HG03571 (cell line): Measurements from ENCODE around the gene SLC25A1.
"Not testable (repeated sequence)": the region's sequence is repeated elsewhere in the genome, so short reads cannot be mapped to it uniquely, and the experiment has no call there.

ENCODE experiments used
- ATAC-seq: cut with Tn5 transposase; IDR thresholded peaks from one replicate; pipeline ENCODE4 v1.9.1; 2021; ENCODE audit not compliant: unreplicated experiment

The SLC25A1 gene

DNA sequence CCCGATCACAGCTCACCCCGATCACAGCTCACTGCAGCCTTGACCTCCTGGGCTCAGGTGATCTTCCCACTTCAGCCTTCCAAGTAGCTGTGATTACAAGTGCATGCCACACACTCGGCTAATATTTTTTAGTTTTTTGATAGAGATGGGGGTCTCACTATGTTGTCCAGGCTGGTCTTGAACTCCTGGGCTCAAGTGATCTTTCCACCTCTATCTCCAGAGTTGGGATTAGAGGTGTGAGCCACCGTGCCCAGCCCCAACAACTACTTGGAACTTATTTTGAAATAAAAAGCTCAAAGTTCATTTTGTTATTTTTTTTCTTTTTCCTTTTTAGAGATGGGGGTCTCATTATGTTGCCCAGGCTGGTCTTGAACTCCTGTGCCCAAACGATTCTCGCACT, 27.8 kb upstream of the SLC25A1 start:
- ATAC-seq, result no peak

DNA sequence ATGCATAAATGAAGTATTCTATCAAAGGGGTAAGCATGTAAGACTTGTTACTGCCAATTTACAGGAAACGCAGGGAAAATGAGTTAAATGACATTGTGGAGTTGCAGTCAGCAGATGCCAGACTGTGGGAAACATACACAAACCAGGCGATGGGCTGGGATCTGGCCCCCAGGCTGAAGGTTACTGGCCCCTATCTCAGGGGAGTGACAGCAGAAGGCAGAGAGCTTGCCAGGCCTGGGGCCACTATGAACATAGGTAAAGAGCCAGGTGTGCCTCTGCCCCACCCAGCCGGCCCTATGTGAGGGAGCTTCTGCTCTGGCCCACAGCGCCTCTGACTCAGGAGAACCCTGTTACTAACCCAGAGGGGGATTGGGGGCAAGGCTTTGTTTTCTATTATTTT, 26.1 kb upstream of the SLC25A1 start:
- ATAC-seq, result no peak

DNA sequence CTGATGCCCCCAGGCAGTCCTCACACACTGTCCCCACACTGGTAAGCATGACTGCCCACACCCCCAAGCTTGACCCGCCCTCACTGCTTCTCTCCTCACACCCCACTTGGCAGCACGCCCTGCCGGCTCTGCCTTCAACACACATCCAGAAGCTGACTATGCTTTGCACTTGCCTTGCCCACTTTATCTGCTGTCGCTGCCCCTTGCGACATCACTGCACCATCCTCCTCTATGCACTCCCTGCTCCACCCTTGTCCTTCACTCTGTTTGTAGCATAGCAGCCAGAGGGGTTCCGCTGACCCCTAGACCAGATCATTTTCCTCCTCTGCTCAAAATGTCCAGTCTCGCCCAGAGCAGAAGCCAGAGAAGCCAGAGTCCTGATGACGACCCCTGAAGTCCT, 25.3 kb upstream of the SLC25A1 start:
- ATAC-seq, result no peak

DNA sequence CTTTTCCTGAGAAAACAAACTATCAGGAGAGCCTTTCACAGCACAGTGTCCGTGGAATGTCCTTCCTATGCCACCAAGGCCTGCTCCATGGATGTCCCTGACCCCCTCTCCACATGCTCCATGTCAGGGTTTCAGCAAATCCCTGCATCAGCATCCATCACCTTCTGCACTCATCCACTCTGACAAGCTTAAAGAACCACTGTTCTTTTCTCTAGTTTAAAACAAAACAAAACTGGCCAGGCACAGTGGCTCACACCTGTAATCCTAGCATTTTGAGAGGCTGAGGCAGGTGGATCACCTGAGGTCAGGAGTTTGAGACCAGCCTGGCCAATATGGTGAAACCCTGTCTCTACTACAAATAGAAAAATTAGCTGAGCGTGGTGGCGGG, 24.3 kb upstream of the SLC25A1 start:
- not testable (repeated sequence) for ATAC-seq

DNA sequence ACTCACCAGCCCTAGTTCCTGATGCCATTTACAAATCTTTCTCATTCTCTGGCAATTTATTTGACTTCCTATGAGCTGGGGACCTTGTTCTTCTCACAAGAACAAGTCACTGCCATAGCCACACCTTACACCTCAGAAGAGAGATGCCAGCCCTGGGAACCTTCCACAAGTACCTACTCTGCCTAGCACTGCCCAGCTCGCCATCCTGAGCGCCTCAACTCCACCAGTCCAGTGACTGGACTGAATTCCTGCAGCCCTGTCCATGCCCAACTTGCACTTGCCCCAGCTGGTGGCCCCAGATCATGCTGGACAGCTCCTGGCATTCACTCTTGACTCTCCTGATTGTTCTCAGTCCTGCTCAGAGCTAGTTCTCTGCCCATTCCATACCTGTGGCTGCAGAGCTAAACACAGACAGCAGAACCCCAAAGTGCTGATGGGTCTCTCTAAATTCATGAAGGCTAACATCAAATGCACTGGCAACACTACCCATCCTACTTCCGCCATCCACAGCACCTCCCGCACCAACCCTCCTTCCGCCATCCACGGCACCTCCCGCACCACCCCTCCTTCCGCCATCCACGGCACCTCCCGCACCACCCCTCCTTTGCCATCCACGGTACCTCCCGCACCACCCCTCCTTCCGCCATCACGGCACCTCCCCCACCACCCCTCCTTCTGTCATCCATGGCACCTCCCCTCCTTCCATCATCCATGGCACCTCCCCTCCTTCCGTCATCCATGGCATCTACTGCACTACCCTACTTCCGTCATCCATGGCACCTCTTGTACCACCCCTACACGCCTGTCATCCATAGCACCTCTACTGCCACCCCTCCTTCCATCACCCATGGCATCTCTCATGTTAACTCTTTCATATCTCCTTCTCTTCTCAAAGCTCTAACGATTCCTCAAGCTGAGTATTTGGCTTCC, 23.6 kb upstream of the SLC25A1 start:
- no peak for ATAC-seq

DNA sequence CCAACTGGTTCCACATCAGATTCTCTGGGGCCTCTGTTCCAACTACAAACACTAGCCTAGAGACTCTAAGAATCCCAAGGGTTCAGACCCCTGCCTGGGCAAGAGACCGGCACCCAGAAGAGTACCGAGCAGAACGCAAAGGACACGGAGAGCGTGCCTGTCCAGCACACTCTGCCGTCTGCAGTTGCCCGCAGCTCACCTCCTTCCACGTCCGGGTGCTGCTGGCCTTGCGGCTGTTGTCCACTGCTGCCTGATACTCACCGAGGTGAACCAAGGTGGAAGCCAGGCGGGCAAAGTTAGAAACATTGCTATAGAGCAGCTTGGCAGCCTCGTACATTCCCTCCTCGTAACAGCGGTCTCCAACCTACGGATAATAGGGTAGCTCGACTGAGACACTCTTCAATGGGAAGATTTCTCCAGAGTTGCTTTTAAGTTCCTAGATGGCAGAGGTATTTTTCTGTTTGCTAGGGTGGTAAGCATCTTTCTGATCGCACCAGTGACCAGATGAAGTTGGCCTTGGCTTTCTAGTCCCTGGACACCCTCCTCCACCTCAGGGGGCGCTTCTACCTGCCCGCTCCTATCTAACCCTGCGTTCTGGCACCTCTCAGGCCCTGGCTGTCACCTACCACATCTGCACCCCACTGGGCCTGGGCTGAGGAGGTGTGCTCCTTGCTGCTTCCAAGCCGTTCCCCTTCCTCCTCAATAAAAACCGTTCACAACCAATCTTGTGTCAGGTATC, 22.8 kb upstream of the SLC25A1 start:
- no peak for ATAC-seq

DNA sequence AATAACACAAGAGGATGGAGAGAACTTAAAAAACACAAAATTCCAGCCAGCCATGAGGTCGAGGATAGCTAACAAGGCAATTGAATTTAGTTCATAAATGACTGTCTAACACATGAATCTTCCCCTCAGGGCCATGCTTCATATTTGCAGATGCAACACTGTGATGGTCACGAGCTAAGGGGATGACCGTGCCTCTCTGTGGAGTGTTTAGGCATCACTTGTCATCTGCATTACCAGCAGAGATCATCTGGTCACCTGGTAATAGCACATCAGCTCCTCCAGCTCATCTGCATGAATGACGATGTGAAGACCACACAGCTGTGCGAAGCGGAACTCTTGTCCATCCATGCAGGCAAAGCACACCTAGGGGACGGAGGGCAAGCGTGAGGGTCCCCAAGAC, 20.9 kb upstream of the SLC25A1 start:
- no peak for ATAC-seq

DNA sequence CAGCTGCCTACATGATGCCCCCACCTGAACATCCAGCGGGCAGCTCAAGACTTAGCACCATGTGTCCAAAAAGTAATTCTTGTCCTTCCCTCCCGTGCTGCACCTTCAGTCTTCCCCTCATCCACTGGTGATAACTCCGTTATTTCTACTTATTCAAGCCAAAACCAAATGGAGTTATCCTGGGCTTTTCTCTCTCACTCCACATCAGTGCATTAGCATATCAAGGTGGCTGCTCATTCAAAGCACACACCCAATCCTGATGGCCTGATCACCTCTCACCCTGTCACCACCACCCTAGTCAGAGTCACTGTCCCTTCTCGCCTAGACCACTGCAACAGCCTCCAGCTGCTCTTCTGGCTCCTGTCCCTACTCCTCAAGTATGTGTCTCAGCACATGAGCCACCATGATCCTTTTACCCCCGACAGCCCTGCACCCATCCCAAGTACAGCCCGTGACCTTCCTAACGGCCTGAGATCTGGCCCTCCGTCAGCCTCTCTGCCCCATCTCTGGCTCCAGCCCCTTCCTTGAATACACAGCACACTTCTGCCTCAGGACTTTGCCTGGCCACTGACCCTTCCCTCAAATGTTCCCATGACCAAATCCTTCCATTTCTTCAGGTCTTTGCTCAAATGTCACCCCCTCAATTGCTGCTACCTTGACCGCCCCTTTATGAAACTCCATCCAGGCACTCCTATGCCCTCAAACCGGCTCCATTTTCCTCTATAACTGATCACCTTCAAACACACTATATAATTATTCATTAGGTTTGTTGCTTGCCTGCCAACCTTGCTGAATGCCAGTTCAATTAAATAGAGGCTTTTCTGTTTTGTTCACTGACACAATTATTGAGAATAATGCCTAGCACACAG, 19.7 kb upstream of the SLC25A1 start:
- no peak for ATAC-seq

DNA sequence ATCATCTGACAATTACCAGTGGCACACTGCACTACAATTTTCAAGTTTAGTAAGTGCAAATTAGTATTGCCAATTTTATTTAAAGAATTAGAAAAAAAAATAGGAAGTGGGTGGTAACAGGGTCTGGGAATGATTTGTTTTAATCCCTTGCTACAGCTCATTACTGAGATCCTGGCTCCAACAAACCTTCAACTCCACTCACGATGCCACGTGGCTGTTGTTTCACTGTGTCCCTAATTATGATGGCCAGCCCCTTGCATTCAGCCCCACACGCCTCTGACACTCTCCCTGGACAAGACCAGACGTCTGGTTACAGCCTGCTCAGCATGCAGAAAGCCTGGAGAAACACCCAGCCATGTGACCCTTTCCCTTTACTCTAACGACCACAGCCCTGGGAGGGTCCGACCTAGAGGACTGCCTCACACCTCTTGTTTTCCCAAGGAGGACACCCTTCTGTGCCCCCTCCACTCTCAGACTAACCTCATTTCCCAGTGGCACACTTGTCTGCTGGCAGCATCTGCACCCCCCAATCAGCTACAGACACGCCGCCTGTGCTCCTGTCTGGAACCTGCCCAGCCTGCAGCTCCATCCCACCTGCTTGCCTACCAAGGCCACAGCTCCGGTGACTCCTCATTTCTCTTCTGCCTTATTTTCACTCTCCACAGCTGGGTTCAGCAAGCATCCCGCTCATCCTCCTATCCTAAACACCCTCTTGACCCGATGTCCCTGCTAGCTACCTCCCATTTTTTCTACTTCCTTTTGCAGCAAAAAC, 18.5 kb upstream of the SLC25A1 start:
- ATAC-seq, result no peak

DNA sequence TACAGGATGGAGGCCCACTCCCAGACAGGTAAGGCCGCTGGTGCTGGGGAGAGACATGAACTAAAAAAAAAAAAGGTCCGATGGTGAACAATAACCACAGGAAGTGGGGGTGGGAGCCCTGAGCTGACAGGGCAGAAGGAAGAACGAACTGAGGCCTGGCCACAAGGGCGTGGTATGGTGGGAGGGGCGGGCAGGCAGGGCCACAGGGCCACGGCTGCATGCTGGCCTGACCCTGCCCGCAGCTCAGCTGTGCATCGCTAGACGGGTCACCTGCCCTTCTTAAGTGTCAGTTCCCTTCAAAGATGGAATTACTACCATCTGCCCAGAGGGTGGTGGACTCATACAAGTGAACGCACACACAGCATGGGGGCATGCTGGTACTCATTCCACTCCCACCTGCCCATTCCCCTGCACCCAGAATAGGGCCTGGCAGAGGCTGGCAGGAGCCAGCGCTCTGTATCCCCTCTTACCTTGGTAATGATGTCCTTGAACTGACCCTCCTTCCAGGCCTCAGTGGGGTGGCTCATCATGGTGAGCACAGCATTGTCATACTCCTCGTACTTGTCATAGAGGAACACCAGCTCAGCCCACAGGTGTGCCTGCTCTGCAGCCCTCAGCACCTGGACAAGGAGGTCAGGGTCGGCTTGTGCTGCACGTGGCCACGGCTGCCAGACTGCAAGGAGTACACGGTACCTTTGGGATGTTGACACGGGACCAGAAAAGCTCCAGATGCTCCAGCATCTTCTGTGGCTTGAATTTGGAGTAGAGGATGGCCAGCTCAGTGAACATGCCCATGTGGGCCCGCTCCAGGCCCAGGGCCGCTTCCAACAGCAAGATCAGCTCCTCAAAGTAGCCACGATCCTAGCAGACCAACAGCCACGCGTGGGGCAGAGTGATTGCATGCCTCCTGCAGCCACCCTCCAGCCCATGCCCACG, 17.5 kb upstream of the SLC25A1 start:
- no peak for ATAC-seq

DNA sequence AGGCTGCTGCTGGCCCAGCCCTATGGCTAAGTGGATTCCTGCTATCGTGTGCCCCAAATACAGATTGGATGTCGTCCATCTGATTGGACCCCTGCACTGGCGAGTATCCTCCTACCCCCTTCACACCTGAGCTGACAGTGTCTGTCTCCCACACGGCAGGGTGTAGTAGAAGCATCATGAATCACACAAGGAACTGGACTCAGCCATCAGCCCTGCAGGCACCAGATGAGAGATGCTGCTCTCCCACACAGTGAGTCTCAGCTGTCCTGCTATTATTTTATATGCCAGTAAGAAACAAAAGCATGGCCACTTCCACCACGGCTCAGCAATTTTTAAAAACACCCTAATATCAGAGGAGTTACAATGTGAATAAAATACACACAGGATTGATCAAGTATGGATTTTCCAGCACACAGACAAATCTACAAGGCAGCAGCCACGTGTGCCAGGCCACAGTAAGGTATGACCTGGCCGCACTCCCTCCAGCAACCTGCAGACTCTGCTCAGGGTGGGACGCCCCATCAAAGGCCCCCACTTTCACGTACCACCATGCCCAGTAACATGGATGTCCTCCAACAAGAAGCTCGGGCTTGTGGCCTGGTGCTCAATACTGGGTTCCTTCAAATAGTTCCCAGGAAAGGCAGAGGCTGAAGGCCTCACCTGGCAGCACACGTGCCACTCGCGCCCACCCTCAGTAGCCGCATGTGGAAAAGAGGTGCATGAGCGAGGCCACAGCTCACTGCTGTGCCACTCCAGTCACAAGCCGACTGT, 16.4 kb upstream of the SLC25A1 start:
- no peak for ATAC-seq

DNA sequence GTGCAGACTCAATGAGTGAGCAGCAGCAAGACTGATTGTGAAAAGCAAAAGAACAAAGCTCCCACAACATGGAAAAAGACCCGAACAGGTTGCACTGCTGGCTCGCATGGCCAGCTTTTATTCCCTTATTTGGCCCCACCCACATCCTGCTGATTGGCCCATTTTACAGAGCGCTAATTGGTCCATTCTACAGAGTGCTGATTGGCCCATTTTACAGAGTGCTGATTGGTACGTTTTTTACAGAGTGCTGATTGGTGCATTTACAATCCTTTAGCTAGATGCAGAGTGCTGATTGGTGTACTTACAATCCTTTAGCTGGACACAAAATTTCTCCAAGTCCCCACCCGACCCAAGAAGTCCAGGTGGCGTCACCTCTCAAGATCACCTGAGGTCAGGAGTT, 15.3 kb upstream of the SLC25A1 start:
- ATAC-seq, result no peak

DNA sequence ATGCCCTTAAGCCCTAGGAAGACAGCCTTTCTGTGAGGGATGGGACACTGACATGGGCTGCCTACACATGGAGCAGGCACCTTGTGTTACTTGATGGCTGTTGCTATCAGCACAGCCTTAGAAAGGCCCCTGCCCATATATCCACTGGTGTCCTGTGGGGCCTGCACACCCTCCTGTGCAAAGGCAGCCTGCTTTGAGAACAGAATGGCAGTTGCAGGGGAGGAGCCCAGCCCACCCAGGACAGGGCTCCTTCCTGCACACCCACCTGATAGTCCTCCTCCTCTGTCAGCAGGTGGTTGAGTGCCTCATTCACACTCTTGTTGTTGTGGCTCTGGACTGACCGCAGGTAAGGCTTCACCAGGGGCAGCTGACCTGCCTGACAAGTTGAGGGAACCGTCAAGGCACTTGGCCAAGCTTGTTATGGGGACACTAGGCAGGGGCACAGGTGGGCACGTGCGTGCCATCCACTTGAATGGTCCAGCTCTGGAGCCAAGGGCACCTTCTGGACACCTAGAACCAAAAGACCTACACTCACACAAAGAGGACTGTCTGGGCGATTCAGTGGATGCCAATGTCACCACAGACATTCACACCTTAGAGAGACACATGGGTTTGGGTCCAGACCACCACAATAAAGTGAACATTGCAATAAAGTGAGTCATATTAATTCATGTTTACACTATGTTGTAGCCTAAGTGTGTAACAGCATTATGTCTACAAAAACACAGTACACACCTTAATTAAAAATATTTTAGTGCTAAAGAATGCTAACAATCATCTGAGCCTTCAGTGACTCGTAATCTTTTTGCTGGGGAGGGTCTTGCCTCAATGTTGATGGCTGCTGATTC, 9.4 kb upstream of the SLC25A1 start:
- no peak for ATAC-seq

DNA sequence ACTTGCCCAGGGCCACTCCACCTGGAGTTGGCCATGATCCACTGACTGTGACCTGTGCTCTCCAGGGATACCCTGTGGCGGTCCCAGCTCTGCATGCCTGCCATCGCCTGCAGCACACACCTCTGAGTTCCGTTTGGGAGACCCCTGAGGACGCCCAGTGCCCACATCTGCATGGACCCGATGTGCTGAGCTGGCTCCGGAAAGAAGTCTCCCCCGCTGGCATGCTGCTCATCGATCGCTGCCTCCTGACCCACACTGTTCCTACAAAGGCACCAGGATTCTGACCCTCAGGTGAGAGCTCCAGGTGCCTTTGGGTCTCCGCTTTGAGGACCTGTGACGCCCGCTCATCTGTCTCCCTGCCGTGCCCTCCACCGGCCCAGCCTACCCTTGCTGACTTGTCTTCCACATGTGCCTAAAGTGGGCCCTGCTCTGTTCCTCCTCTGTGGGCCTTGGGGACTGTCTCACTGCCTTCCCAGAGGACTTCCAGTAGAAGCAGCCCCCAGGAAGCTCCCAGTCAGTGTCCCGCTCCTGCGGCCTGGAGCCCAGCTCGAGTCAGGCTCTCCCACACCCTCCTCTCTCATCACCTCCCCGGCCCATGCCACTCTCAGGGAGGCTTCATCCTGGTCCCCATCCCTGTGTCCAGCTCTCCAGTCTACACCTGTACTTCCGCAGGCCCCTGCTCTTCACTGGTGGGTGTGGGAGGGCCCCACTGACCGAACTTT, 5.9 kb upstream of the SLC25A1 start:
- ATAC-seq, result no peak

DNA sequence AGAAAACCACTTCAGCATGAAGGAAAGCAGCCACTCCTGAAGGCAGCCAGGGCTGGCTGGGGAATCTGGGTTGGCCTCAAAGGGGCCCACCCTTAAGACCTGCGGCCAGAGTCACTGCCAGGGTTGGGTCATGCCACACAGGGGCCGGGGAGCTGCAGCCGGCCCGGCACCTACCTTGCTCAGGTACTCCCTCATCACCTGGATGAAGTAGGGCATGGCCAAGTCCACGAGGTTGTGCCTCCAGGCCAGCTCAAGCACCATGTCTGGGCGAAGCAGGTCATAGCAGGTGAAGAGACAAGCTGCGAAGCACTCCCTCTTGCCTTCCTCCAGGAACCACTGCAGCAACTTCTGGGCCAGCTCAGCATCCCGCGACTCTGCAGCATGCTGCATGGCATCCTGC, 4.7 kb upstream of the SLC25A1 start:
- ATAC-seq, result no peak

DNA sequence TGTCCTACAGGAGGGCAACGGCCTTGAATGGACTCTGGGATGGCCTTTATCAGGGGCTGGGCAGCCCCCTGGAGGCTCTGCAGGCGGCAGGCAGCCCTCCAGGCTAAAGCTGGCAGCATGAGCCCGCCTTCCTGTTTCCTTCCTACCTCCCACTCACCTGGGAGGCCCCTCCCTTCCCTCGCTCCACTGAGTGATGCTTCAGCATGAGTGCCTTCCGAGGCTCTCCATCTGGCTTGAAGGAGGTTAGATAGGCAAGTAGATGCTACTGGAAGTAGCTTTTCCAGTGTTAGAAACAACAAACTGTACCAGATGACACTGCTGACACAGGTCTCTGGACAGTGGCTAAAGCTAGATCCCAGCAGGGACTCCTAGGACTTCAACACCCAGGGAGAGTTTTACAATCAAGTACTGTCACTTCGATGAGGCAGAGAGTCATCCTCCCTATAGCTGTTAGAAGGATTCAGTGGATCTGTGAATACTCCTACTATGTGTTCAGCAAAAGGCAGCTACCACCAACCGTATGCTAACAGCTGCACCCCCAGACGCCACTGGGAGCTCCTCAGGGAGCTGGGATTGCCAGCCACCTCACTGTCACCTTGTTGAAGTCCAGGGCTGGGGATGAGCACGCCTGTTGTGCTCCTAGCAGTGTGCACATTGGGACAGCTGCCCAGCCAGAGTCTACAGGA, 4.1 kb upstream of the SLC25A1 start:
- ATAC-seq, result no peak
